PFSK-1 (cell line): ENCODE measurements around the gene PAPPA.

Experiments
- FOXP2 ChIP-seq: optimal IDR thresholded peaks from 2 replicates; pipeline ENCODE3; 2011; ENCODE audit warnings: borderline replicate concordance, control low read depth, inconsistent platforms; ENCODE audit not compliant: insufficient read depth; ENCODE audit errors: extremely low read length, extremely low read depth
- POLR2AphosphoS5 ChIP-seq: IDR thresholded peaks from 2 replicates; pipeline ENCODE4 v1.6.1; 2012; ENCODE audit warnings: low read depth, mild to moderate bottlenecking, control low read depth, low read length, moderate library complexity
- REST ChIP-seq, 2 experiments: IDR thresholded peaks; 2 replicates each; pipeline versions ENCODE4 v1.6.1 to v1.8.0; 2011 to 2012; ENCODE audit warnings: low read depth in 2 of 2, low read length in 2 of 2, control low read depth in 1 of 2, inconsistent platforms in 1 of 2, mild to moderate bottlenecking in 1 of 2, moderate library complexity in 1 of 2; ENCODE audit not compliant: insufficient read depth in 1 of 2
- SIN3A ChIP-seq: IDR thresholded peaks from 2 replicates; pipeline ENCODE4 v1.6.1; 2012; ENCODE audit warnings: mild to moderate bottlenecking, low read length, moderate library complexity, borderline replicate concordance; ENCODE audit not compliant: insufficient read depth
- TAF1 ChIP-seq: IDR thresholded peaks from 2 replicates; pipeline ENCODE4 v1.6.1; 2012; ENCODE audit warnings: low read length, control low read depth, borderline replicate concordance; ENCODE audit not compliant: insufficient read depth

The PAPPA gene

GRCh38 chr9:116395699-116396037, 242.1 kb downstream of the PAPPA start:
- no peak for TF ChIP-seq REST (IDR thresholded peaks at IDR 0.05; ENCODE audit: insufficient read depth in 1 of 2, low read depth in 2 of 2, low read length in 2 of 2)
- TF ChIP-seq SIN3A = no peak
- TF ChIP-seq FOXP2 = no peak
- TF ChIP-seq POLR2AphosphoS5 = no peak
- TF ChIP-seq TAF1 = no peak

DNA sequence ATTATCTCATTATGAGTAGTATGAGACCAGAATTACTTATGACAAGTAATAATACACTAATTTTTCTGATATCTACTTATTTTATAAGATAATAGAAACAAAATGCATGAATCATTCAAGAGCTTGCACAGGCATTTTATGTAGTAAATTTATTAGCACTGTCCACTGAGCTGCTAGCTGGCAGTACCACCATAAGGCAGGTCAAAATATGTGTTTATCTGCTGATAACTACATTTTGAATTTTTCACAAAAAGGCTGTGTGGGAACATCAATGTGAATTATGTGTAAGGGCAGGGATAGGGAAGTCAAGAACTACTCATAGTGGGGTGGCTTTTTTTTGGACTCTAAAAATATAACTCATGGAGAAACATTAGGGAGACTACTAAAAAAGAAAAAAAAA, 249.6 kb downstream of the PAPPA start:
- no peak for TF ChIP-seq SIN3A
- no peak for TF ChIP-seq REST (IDR thresholded peaks at IDR 0.05; ENCODE audit: insufficient read depth in 1 of 2, low read depth in 2 of 2, low read length in 2 of 2)
- TF ChIP-seq TAF1 = no peak

DNA sequence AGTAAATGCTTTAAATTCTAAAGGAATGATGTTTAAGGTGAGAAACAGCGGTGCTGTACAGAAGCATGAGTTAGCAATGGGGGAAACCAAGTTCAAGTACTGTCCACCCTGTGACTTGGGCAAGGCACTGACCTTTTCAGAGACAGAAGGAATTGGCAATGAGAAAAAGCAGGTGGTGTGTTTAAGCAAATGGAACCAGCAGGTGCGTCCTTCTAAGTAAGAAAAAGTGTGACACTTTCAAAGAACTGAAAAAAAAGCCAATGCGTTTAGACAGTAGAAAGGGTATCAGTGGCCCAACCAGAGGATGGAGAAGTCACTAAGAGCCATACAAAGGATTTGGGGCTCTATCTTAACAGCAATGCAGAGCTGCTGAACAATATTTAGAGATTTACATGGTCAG, 250.6 kb downstream of the PAPPA start:
- no peak for TF ChIP-seq SIN3A
- TF ChIP-seq POLR2AphosphoS5 = no peak
- no peak for TF ChIP-seq FOXP2
- TF ChIP-seq TAF1 = no peak
- no peak for TF ChIP-seq REST (IDR thresholded peaks at IDR 0.05; ENCODE audit: insufficient read depth in 1 of 2, low read depth in 2 of 2, low read length in 2 of 2)

- TF ChIP-seq SIN3A (no peak), POLR2AphosphoS5 (no peak), FOXP2 (no peak), TAF1 (no peak), REST (IDR thresholded peaks at IDR 0.05; ENCODE audit: insufficient read depth in 1 of 2, low read depth in 2 of 2, low read length in 2 of 2) (no peak)
Observed at GRCh38 chr9:116405321-116405720, 251.7 kb downstream of the PAPPA start.

- TF ChIP-seq SIN3A = no peak
- no peak for TF ChIP-seq POLR2AphosphoS5
- no peak for TF ChIP-seq REST (IDR thresholded peaks at IDR 0.05; ENCODE audit: insufficient read depth in 1 of 2, low read depth in 2 of 2, low read length in 2 of 2)
- TF ChIP-seq TAF1 = no peak
- no peak for TF ChIP-seq FOXP2
Observed at GRCh38 chr9:116406469-116406868, 252.9 kb downstream of the PAPPA start.
